ENCODE results near the gene EDEM1. TPM values are rescaled to one million over a fixed set of nuclear protein-coding genes. Genes with fewer than 3 reads are reported as not detected.

Gene EDEM1
- polyA plus RNA-seq, 1 experiment, result 42.5 TPM

- Histone ChIP-seq H3K27ac (ENCODE audit: low read depth, low read length) (no peak overlapping the region), H3K27me3 (ENCODE audit: control insufficient read depth, insufficient read depth, low read length) (no peaks in the 10 kb centered on the region), H3K4me3 (ENCODE audit: low read depth, low read length) (no peak overlapping the region), H3K9me3 (ENCODE audit: control insufficient read depth, insufficient read depth, low read length) (no peaks in the 10 kb centered on the region; the same call in 1 of the 2 replicates)
- TF ChIP-seq CTCF (IDR thresholded peaks at IDR 0.05; ENCODE audit: low read depth, low read length), result no peak
- POLR2A ChIA-PET, result no interaction called here
- no peak for DNase-seq (ENCODE audit: low read depth, low spot score)
- CTCF ChIA-PET, result no interaction called here
Observed at GRCh38 chr3:5149306-5149880, 38.1 kb upstream of the EDEM1 start.

GRCh38 chr3:5151586-5151985 is 35.9 kb upstream of the EDEM1 start:
- H3K27me3 ChIP-seq (ENCODE audit: control insufficient read depth, insufficient read depth, low read length), result no peaks in the 10 kb centered on the region
- DNase-seq (ENCODE audit: low read depth, low spot score), result no peak
- TF ChIP-seq CTCF (IDR thresholded peaks at IDR 0.05; ENCODE audit: low read depth, low read length), result no peak
- H3K9me3 ChIP-seq (ENCODE audit: control insufficient read depth, insufficient read depth, low read length), result no peaks in the 10 kb centered on the region; the same call in 1 of the 2 replicates
- no peak overlapping the region for H3K4me3 ChIP-seq (ENCODE audit: low read depth, low read length)
- ChIA-PET CTCF (interaction anchor here (0.6 to 1.6 kb wide), 2 partner anchors 30 to 86 kb away, joined by 3 to 5 read pairs; no protein-coding TSS in a partner anchor), POLR2A (interaction anchor here (0.7 to 0.8 kb wide), 2 partner anchors 13 to 799 kb away, joined by 4 to 7 read pairs; no protein-coding TSS in a partner anchor)
- H3K27ac ChIP-seq (ENCODE audit: low read depth, low read length), result no peak overlapping the region

GRCh38 chr3:5153074-5153473 is 34.4 kb upstream of the EDEM1 start:
- ChIA-PET CTCF (no interaction called here), POLR2A (no interaction called here)
- no peak for TF ChIP-seq CTCF (IDR thresholded peaks at IDR 0.05; ENCODE audit: low read depth, low read length)
- no peak overlapping the region for H3K27ac ChIP-seq (ENCODE audit: low read depth, low read length)
- H3K27me3 ChIP-seq (ENCODE audit: control insufficient read depth, insufficient read depth, low read length), result no peaks in the 10 kb centered on the region
- DNase-seq (ENCODE audit: low read depth, low spot score), result no peak
- H3K9me3 ChIP-seq (ENCODE audit: control insufficient read depth, insufficient read depth, low read length), result no peaks in the 10 kb centered on the region; the same call in 1 of the 2 replicates
- H3K4me3 ChIP-seq (ENCODE audit: low read depth, low read length), result no peak overlapping the region

GRCh38 chr3:5155241-5155640 is 32.3 kb upstream of the EDEM1 start:
- ChIA-PET CTCF (interaction anchor here (1.4 kb wide), 1 partner anchor 443 kb away, joined by 4 read pairs; no protein-coding TSS in a partner anchor), POLR2A (no interaction called here)
- DNase-seq (ENCODE audit: low read depth, low spot score), result no peak
- H3K27me3 ChIP-seq (ENCODE audit: control insufficient read depth, insufficient read depth, low read length), result no peaks in the 10 kb centered on the region
- no peak for TF ChIP-seq CTCF (IDR thresholded peaks at IDR 0.05; ENCODE audit: low read depth, low read length)
- H3K4me3 ChIP-seq (ENCODE audit: low read depth, low read length), result no peak overlapping the region
- no peak overlapping the region for H3K27ac ChIP-seq (ENCODE audit: low read depth, low read length)
- no peaks in the 10 kb centered on the region; the same call in 1 of the 2 replicates for H3K9me3 ChIP-seq (ENCODE audit: control insufficient read depth, insufficient read depth, low read length)

- Histone ChIP-seq H3K4me3 (ENCODE audit: low read depth, low read length) (no peak overlapping the region), H3K27me3 (ENCODE audit: control insufficient read depth, insufficient read depth, low read length) (no peaks in the 10 kb centered on the region), H3K9me3 (ENCODE audit: control insufficient read depth, insufficient read depth, low read length) (no peaks in the 10 kb centered on the region), H3K27ac (ENCODE audit: low read depth, low read length) (no peak overlapping the region)
- DNase-seq (ENCODE audit: low read depth, low spot score), result no peak
- TF ChIP-seq CTCF (IDR thresholded peaks at IDR 0.05; ENCODE audit: low read depth, low read length), result no peak
- ChIA-PET CTCF (interaction anchor here (1.1 kb wide), 1 partner anchor 39 kb away, joined by 3 read pairs; no protein-coding TSS in a partner anchor), POLR2A (no interaction called here)
Observed at GRCh38 chr3:5160321-5160720, 27.2 kb upstream of the EDEM1 start.

Measured in AG04450 (cell line).